GM13977 (cell line): ENCODE data around the gene UCP1.

Experiments used
- DNase-seq: peaks from one replicate; pipeline ENCODE4 v3.0.0; 2012; ENCODE audit warnings: low spot score
- in situ Hi-C: fragments of 300-500 bp; cut with MboI; formaldehyde crosslinking; loops from one replicate; pipeline ENCODE4 v1.12.0; 2022; ENCODE audit warnings: low sequenced_read_pairs, low pct_unique_long_range_greater_than_20kb, mixed read lengths, inconsistent platforms; ENCODE audit not compliant: unreplicated experiment
- TF ChIP-seq, protein P1 (sequence below): IDR thresholded peaks from 2 replicates; pipeline ENCODE4 v1.5.1; 2012; ENCODE audit warnings: mild to moderate bottlenecking, control low read depth; ENCODE audit not compliant: insufficient read depth; ENCODE audit errors: extremely low read depth, missing control alignments

UCP1 gene

GRCh38 chr4:140595065-140595464 lies 26.3 kb upstream of the UCP1 start:
- TF ChIP-seq, protein P1, sequence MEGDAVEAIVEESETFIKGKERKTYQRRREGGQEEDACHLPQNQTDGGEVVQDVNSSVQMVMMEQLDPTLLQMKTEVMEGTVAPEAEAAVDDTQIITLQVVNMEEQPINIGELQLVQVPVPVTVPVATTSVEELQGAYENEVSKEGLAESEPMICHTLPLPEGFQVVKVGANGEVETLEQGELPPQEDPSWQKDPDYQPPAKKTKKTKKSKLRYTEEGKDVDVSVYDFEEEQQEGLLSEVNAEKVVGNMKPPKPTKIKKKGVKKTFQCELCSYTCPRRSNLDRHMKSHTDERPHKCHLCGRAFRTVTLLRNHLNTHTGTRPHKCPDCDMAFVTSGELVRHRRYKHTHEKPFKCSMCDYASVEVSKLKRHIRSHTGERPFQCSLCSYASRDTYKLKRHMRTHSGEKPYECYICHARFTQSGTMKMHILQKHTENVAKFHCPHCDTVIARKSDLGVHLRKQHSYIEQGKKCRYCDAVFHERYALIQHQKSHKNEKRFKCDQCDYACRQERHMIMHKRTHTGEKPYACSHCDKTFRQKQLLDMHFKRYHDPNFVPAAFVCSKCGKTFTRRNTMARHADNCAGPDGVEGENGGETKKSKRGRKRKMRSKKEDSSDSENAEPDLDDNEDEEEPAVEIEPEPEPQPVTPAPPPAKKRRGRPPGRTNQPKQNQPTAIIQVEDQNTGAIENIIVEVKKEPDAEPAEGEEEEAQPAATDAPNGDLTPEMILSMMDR: peak; percentile 40
- in situ Hi-C loops: no loop called here
- DNase-seq: no peak

- TF ChIP-seq, protein P1: no peak
- in situ Hi-C loops: no loop called here
- no peak for DNase-seq
These were observed 15.7 kb upstream of the UCP1 start for GRCh38 chr4:140584439-140584838.

DNA sequence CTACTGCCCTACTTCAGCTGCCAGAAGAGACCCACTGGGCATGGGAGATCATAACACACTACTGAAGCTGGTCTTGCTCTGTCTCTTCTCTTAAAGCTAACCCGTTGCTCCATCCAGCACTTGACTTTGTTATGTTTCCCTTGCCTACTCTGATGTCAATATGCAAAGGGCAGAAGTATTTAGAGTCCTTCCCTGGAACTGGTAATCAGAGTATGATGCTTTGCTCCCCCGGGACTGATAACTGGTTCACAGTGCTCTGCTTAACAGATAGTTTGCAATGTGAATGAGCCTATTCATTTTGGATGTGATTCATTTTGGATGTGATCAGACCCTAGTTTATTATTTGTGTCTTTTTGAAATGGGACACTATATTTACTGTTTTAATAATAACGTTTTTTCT lies 12.3 kb upstream of the UCP1 start:
- TF ChIP-seq, protein P1: no peak
- no peak for DNase-seq
- in situ Hi-C loops: no loop called here

DNA sequence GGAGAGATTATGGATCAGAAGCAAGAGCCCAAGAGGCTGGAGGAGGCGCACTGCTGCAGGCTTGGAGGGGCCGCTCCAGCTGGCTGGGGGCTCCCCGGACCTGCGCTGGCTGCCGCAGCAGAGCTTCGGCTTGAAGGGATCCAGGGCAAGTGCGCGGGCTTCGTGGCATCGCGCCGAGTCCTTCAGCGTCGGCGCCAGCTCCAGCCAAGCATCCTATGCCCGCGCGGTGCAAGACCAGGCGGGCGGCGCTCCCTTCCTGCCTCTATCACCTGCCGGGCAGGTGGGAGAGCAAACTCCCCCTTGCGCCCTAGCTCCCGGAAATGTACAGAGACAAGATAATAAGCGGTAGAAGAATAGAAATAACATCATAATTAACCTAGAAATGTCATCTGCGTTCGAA lies 10.5 kb upstream of the UCP1 start:
- TF ChIP-seq, protein P1: no peak
- in situ Hi-C loops: no loop called here
- no peak for DNase-seq

DNA sequence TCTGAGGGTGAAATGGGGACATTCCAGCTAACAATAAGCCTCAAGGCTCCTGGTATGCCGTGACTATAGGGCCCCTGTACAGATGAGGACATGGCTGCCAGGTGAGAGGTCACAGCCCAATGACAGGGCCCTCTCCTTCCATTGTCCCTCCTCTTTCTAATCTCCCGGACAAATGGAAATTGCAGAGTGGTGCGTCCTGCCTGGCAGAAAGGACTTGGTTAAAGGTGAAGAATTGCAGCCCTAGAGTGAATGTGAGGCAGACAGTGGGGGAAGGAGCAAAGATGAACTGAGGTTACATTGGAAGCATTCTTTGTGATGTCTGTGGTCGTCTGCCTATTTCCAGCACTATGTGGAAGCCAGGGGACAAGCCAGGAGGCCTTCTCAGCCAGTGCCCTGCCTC lies 6.7 kb upstream of the UCP1 start:
- TF ChIP-seq, protein P1: no peak
- in situ Hi-C loops: no loop called here
- DNase-seq: no peak

DNA sequence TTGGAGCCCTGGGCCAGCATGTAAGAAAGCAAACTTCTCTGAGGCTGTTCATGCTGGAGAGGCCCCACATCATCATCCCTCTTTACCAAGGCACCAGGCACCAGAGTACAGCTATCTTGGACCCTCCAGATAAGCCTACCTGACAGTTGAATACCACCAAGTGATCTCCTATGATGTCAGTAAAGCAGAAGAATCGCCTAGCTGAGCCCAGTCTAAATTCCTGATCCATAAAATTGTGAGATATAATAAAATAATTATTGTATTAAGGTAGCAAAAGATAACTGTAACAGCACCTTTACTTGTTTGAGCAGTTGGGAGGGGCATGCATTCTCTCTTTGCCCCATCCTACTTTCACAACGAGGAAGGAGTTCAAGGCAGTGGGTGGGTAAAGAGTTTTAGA lies 2.9 kb upstream of the UCP1 start:
- DNase-seq: no peak
- TF ChIP-seq, protein P1: no peak
- in situ Hi-C loops: no loop called here

DNA sequence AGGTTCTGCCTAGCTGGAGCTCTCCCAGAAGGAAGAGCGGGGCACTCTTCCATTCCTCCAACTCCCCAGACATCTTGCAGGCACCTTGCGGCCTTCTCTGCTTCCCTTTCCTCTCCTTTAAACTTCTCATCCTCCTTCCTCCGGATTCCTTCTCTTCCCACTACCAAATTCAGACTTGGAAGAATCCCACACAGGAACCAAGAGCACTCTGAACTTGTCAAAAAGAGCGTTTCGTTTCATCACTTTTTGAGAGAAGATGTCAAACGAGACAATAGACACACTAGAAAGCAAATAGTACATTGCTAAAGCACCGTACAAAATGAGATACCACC lies 512 bp upstream of the UCP1 start:
- TF ChIP-seq, protein P1: no peak
- in situ Hi-C loops: no loop called here
- DNase-seq: no peak
